Neural progenitor cell (in vitro differentiated cells): ENCODE data around the gene CD22. TPM values are rescaled to one million over a fixed set of nuclear protein-coding genes. Genes with fewer than 3 reads are reported as not detected.
"Not testable (repeated sequence)": the region's sequence is repeated elsewhere in the genome, so short reads cannot be mapped to it uniquely, and the experiment has no call there.

Experiments used
- DNase-seq: peaks from one replicate; pipeline ENCODE4 v3.0.0-alpha.2; 2016; ENCODE audit warnings: low spot score
- H2AFZ ChIP-seq: fragments of 200-600 bp; sonication (generic); replicated peaks from 2 replicates; pipeline ENCODE4 v1.6.1; 2016; ENCODE audit warnings: antibody characterized with exemption
- H3F3A ChIP-seq: fragments of 200-600 bp; sonication (generic); 2 replicates; pipeline ENCODE4 v1.6.1; 2016; ENCODE audit warnings: antibody characterized with exemption, low read depth
- H3K27ac ChIP-seq: fragments of 200-600 bp; sonication (generic); 2 replicates; pipeline ENCODE4 v1.5.1; 2016; ENCODE audit warnings: mild to moderate bottlenecking
- H3K27me3 ChIP-seq: fragments of 200-600 bp; sonication (generic); 2 replicates; pipeline ENCODE4 v1.6.1; 2016; ENCODE audit warnings: mild to moderate bottlenecking, moderate library complexity
- H3K36me3 ChIP-seq: fragments of 200-600 bp; sonication (generic); 2 replicates; pipeline ENCODE4 v1.5.1; 2016
- H3K4me1 ChIP-seq: fragments of 200-600 bp; sonication (generic); 2 replicates; pipeline ENCODE4 v1.6.1; 2016; ENCODE audit warnings: mixed run types
- H3K4me2 ChIP-seq: fragments of 200-600 bp; sonication (generic); 2 replicates; pipeline ENCODE4 v1.6.1; 2016
- H3K4me3 ChIP-seq: fragments of 200-600 bp; sonication (generic); 2 replicates; pipeline ENCODE4 v1.5.1; 2016
- H3K79me2 ChIP-seq: fragments of 200-600 bp; sonication (generic); 2 replicates; pipeline ENCODE4 v1.6.1; 2016; ENCODE audit warnings: low read depth
- H3K9ac ChIP-seq: fragments of 200-600 bp; sonication (generic); 2 replicates; pipeline ENCODE4 v1.6.1; 2016
- H3K9me3 ChIP-seq: fragments of 200-600 bp; sonication (generic); 2 replicates; pipeline ENCODE4 v1.5.1; 2016; ENCODE audit warnings: low read depth
- H4K20me1 ChIP-seq: fragments of 200-600 bp; sonication (generic); 2 replicates; pipeline ENCODE4 v1.6.1; 2016; ENCODE audit warnings: low read depth
- H3K27ac Mint-ChIP-seq: 3 replicates; pipeline ENCODE4 v1.8.0; 2021; ENCODE audit warnings: mixed read lengths
- H3K27me3 Mint-ChIP-seq: 2 replicates; pipeline ENCODE4 v1.8.0; 2022; ENCODE audit warnings: low read depth, mild to moderate bottlenecking, inconsistent platforms, moderate library complexity, mixed read lengths; ENCODE audit not compliant: insufficient read depth
- H3K36me3 Mint-ChIP-seq: 3 replicates; pipeline ENCODE4 v1.8.0; 2021; ENCODE audit warnings: mixed read lengths
- H3K4me1 Mint-ChIP-seq: 3 replicates; pipeline ENCODE4 v1.8.0; 2021; ENCODE audit warnings: mixed read lengths
- H3K4me3 Mint-ChIP-seq: 3 replicates; pipeline ENCODE4 v1.8.0; 2021; ENCODE audit warnings: mild to moderate bottlenecking, moderate library complexity, mixed read lengths
- H3K9me3 Mint-ChIP-seq: 3 replicates; pipeline ENCODE4 v1.8.0; 2020; ENCODE audit warnings: mixed read lengths
- CTCF ChIP-seq: fragments of 200-600 bp; sonication (generic); IDR thresholded peaks from 2 replicates; pipeline ENCODE4 v1.5.1; 2017; ENCODE audit warnings: antibody characterized with exemption, mild to moderate bottlenecking
- EZH2 ChIP-seq: fragments of 200-600 bp; sonication (generic); IDR thresholded peaks from 2 replicates; pipeline ENCODE4 v1.6.1; 2017; ENCODE audit warnings: antibody characterized with exemption, mild to moderate bottlenecking, moderate library complexity
- EZH2phosphoT487 ChIP-seq: fragments of 200-600 bp; sonication (generic); IDR thresholded peaks from 2 replicates; pipeline ENCODE4 v1.6.1; 2017; ENCODE audit warnings: antibody characterized with exemption
- total RNA-seq: library from RNA; depleted of rRNA; stranded (reverse); fragments of >200 nt; gene quantifications from 2 replicates; pipeline ENCODE4 v1.2.3, GENCODE V29; 2015; ENCODE audit warnings: low replicate concordance

Gene CD22
- total RNA-seq, 1 donor from 2014 or later, result not detected

- no peak overlapping the region for H3K4me3 Mint-ChIP-seq
- H3K27me3 ChIP-seq, result no peaks in the 10 kb centered on the region
- H3K27me3 Mint-ChIP-seq, result peaks cover 14% of the 10 kb centered on the region
- H3F3A ChIP-seq, result no peaks in the 10 kb centered on the region
- no peaks in the 10 kb centered on the region for H3K9me3 ChIP-seq
- DNase-seq, result no peak
- H3K36me3 ChIP-seq, result no peaks in the 10 kb centered on the region
- H3K9ac ChIP-seq, result no peak overlapping the region
- H3K27ac ChIP-seq, result no peak overlapping the region
- H3K9me3 Mint-ChIP-seq, result no peaks in the 10 kb centered on the region
- H3K4me3 ChIP-seq, result no peak overlapping the region
- no peaks in the 10 kb centered on the region for H4K20me1 ChIP-seq
- H3K4me1 Mint-ChIP-seq, result peaks cover 4% of the 10 kb centered on the region
- peak overlapping the region; percentile 85 for H3K27ac Mint-ChIP-seq
- peaks cover 8% of the 10 kb centered on the region for H3K36me3 Mint-ChIP-seq
- H3K79me2 ChIP-seq, result no peaks in the 10 kb centered on the region
- TF ChIP-seq EZH2, result no peak
- TF ChIP-seq EZH2phosphoT487, result no peak
- no peak for TF ChIP-seq CTCF
- no peak overlapping the region for H3K4me2 ChIP-seq
- H3K4me1 ChIP-seq, result no peaks in the 10 kb centered on the region
- no peak overlapping the region for H2AFZ ChIP-seq
Observed at GRCh38 chr19:35281303-35281702, 47.7 kb upstream of the CD22 start.

- no peak overlapping the region for H3K27ac Mint-ChIP-seq
Observed at GRCh38 chr19:35284153-35285094, 44.6 kb upstream of the CD22 start.

GRCh38 chr19:35285095-35285449 is 43.9 kb upstream of the CD22 start:
- peaks cover 7% of the 10 kb centered on the region for H3K4me1 Mint-ChIP-seq
- Histone ChIP-seq H3K4me3 (no peak overlapping the region), H2AFZ (peak overlapping the region; percentile 69), H3K27ac (no peak overlapping the region), H3F3A (no peaks in the 10 kb centered on the region), H3K9me3 (no peaks in the 10 kb centered on the region), H3K79me2 (no peaks in the 10 kb centered on the region), H3K27me3 (no peaks in the 10 kb centered on the region), H3K36me3 (no peaks in the 10 kb centered on the region), H4K20me1 (no peaks in the 10 kb centered on the region), H3K4me1 (no peaks in the 10 kb centered on the region), H3K4me2 (no peak overlapping the region), H3K9ac (no peak overlapping the region)
- H3K27ac Mint-ChIP-seq, result no peak overlapping the region
- no peak for DNase-seq
- H3K27me3 Mint-ChIP-seq, result peaks cover 14% of the 10 kb centered on the region
- peak overlapping the region; percentile 58 for H3K4me3 Mint-ChIP-seq
- TF ChIP-seq EZH2phosphoT487, result no peak
- TF ChIP-seq EZH2, result no peak
- no peak for TF ChIP-seq CTCF
- peaks cover 1% of the 10 kb centered on the region for H3K36me3 Mint-ChIP-seq
- H3K9me3 Mint-ChIP-seq, result no peaks in the 10 kb centered on the region

More at GRCh38 chr19:35284153-35285094, 44.6 kb upstream of the CD22 start:
- no peaks in the 10 kb centered on the region for H3K9me3 Mint-ChIP-seq
- no peak for DNase-seq
- H3K79me2 ChIP-seq, result no peaks in the 10 kb centered on the region
- H2AFZ ChIP-seq, result peak overlapping the region; percentile 69
- no peaks in the 10 kb centered on the region for H3K4me1 ChIP-seq
- H3K4me3 Mint-ChIP-seq, result peak overlapping the region; percentile 58
- H4K20me1 ChIP-seq, result no peaks in the 10 kb centered on the region
- no peak overlapping the region for H3K27ac ChIP-seq
- H3K9ac ChIP-seq, result no peak overlapping the region
- no peak overlapping the region for H3K4me3 ChIP-seq
- H3F3A ChIP-seq, result no peaks in the 10 kb centered on the region
- no peaks in the 10 kb centered on the region for H3K9me3 ChIP-seq
- H3K27me3 Mint-ChIP-seq, result peaks cover 13% of the 10 kb centered on the region
- peaks cover 7% of the 10 kb centered on the region for H3K4me1 Mint-ChIP-seq
- no peaks in the 10 kb centered on the region for H3K36me3 ChIP-seq
- no peaks in the 10 kb centered on the region for H3K27me3 ChIP-seq
- no peak overlapping the region for H3K4me2 ChIP-seq
- TF ChIP-seq EZH2phosphoT487, result no peak
- no peak for TF ChIP-seq EZH2
- peaks cover 1% of the 10 kb centered on the region for H3K36me3 Mint-ChIP-seq

GRCh38 chr19:35285465-35285864 is 43.5 kb upstream of the CD22 start:
- H3K4me1 Mint-ChIP-seq, H3K36me3 Mint-ChIP-seq, H3K27me3 ChIP-seq, H3K4me2 ChIP-seq, DNase-seq, H3K27ac ChIP-seq, H3K79me2 ChIP-seq, H4K20me1 ChIP-seq, H3K9me3 ChIP-seq, H3K4me1 ChIP-seq, H3K9ac ChIP-seq, H3K4me3 ChIP-seq, H3F3A ChIP-seq, H3K4me3 Mint-ChIP-seq, H3K27ac Mint-ChIP-seq, H3K9me3 Mint-ChIP-seq, H3K36me3 ChIP-seq: not testable (repeated sequence)
- peaks cover 17% of the 10 kb centered on the region for H3K27me3 Mint-ChIP-seq
- H2AFZ ChIP-seq, result peak overlapping the region; percentile 69

- H2AFZ ChIP-seq, H3K4me2 ChIP-seq, H3K79me2 ChIP-seq, H3K9me3 Mint-ChIP-seq, H3K4me3 ChIP-seq, H3K36me3 ChIP-seq, H3K9ac ChIP-seq, H3K27ac ChIP-seq, H3K9me3 ChIP-seq, H3K36me3 Mint-ChIP-seq, H3K27me3 ChIP-seq, H3K4me3 Mint-ChIP-seq, H4K20me1 ChIP-seq, H3K27ac Mint-ChIP-seq, DNase-seq, H3F3A ChIP-seq, H3K4me1 ChIP-seq, H3K4me1 Mint-ChIP-seq: not testable (repeated sequence)
- H3K27me3 Mint-ChIP-seq, result peaks cover 15% of the 10 kb centered on the region
Observed at GRCh38 chr19:35286101-35286500, 42.9 kb upstream of the CD22 start.
